GM21360 (cell line): ENCODE data around the gene ZNF749.
A peak's percentile ranks its signal among the peaks of the same experiment; 100 is the strongest.
"Not testable (repeated sequence)": the region's sequence is repeated elsewhere in the genome, so short reads cannot be mapped to it uniquely, and the experiment has no call there.

Experiments
- ATAC-seq: cut with Tn5 transposase; IDR thresholded peaks from one replicate; pipeline ENCODE4 v1.9.1; 2021; ENCODE audit warnings: mild to moderate bottlenecking, moderate library complexity; ENCODE audit not compliant: unreplicated experiment

ZNF749 gene

GRCh38 chr19:57465680-57466381 is 30.7 kb downstream of the ZNF749 start:
- ATAC-seq: no peak

- ATAC-seq: no peak
These were observed 31.4 kb downstream of the ZNF749 start for GRCh38 chr19:57466489-57466888.

GRCh38 chr19:57473646-57474045 is 38.5 kb downstream of the ZNF749 start:
- no peak for ATAC-seq

GRCh38 chr19:57477191-57478008 is 42.3 kb downstream of the ZNF749 start, which contains the start of gene ZNF772:
TSS of gene ZNF772 (minus strand) at chr19:57477566. CDS start at chr19:57477309, 257 bp downstream.
- peak; percentile 93 for ATAC-seq

GRCh38 chr19:57487477-57488298 is 52.6 kb downstream of the ZNF749 start, which contains the start of gene ZNF419:
TSS of gene ZNF419 (plus strand) at chr19:57487750. CDS start at chr19:57487951, 201 bp downstream.
- peak; percentile 92 for ATAC-seq

- ATAC-seq: not testable (repeated sequence)
These were observed 53.1 kb downstream of the ZNF749 start for GRCh38 chr19:57488299-57488644.
